GM12873 (cell line): ENCODE data around the gene AK8.

Experiments used
- CTCF ChIP-seq: IDR thresholded peaks from 2 replicates; pipeline ENCODE4 v1.5.1; 2012; ENCODE audit warnings: low read depth, mild to moderate bottlenecking, moderate library complexity, low read length, control low read depth; ENCODE audit not compliant: insufficient read depth; ENCODE audit errors: missing control alignments

AK8 gene

GRCh38 chr9:132780230-132781007 lies 97.7 kb downstream of the AK8 start:
- no peak for TF ChIP-seq CTCF

DNA sequence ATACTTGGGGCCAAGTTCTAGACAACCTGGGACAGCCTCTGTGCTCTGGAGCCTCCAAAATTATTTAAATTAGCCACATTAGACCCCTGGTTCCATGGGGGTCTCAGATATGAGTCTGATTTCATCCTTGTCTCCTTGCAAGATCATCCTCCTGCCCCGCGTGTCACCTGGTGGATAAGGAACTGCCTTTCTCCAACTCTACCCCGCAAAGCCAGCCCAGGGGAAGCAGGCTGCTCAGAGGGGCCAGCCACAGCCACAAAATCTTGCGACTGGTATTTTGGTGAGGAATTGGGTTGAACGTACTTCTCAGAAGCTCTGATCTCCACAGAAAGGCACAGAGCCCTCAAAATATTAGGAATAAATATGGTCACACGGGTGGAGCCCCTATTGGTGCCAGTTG lies 101.2 kb downstream of the AK8 start:
- no peak for TF ChIP-seq CTCF

GRCh38 chr9:132776268-132776667 lies 101.8 kb downstream of the AK8 start:
- no peak for TF ChIP-seq CTCF

- no peak for TF ChIP-seq CTCF
Observed at GRCh38 chr9:132775720-132776119, 102.4 kb downstream of the AK8 start.

GRCh38 chr9:132774886-132775285 lies 103.2 kb downstream of the AK8 start:
- TF ChIP-seq CTCF = no peak

GRCh38 chr9:132773764-132774339 lies 104.2 kb downstream of the AK8 start:
- no peak for TF ChIP-seq CTCF

GRCh38 chr9:132773093-132773492 lies 105.0 kb downstream of the AK8 start:
- no peak for TF ChIP-seq CTCF
